ENCODE results near the gene HIC1. TPM values are rescaled to one million over a fixed set of nuclear protein-coding genes. Genes with fewer than 3 reads are reported as not detected.

Gene HIC1
- total RNA-seq, 1 experiment from 2014 or later: 0.84 TPM

DNA sequence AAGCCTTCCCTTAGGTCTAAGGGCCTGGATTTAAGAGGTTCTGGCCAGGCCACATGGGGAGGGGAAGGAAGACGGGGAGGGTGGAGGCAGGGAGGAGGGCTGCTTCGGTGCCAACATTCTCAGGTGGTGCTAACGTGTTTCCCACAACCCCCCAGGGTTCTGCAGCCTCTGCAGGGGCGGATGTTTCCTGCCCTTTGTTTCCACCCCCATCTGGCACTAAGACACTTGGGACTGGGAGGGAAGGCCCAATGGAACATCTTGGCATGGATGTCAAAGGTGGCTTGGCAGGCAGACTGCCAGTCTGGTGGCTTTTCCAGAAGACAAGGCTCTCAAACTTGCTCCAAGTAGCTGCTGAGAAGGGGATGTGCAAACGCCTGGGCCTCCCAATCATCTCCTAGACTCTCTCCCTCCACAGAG, 12.7 kb downstream of the HIC1 start:
- intact Hi-C loops (cut with micrococcal nuclease; ENCODE audit: unreplicated experiment): no loop called here
- CTCF ChIA-PET: no interaction called here
- Histone ChIP-seq H3K4me1 (ENCODE audit: insufficient read depth, low read length, poor library complexity, severe bottlenecking) (peaks cover 26% of the 10 kb centered on the region), H3K9me3 (ENCODE audit: low read depth, low read length, poor library complexity, severe bottlenecking) (no peaks in the 10 kb centered on the region), H3K36me3 (ENCODE audit: insufficient read depth, low read length, poor library complexity, severe bottlenecking) (peaks cover 26% of the 10 kb centered on the region), H3K27me3 (replicated peaks; ENCODE audit: insufficient read depth, low read depth, low read length, poor library complexity) (no peaks in the 10 kb centered on the region), H3K27ac (ENCODE audit: low read depth, low read length, poor library complexity, severe bottlenecking) (peak overlapping the region; percentile 7), H3K4me3 (ENCODE audit: low read depth, low read length, poor library complexity, severe bottlenecking) (no peak overlapping the region)
- no peak for DNase-seq (ENCODE audit: low spot score)
- no peak for TF ChIP-seq EZH2 (IDR thresholded peaks at IDR 0.05; ENCODE audit: borderline replicate concordance, low read depth, low read length, poor library complexity, severe bottlenecking)
- no peak for TF ChIP-seq CTCF (conservative IDR thresholded peaks at IDR 0.05; ENCODE audit: low read depth, low read length)
- no TSS peak for BruUV-seq (replicated peaks)
- POLR2A ChIA-PET (ENCODE audit: low non-redundant PET): interaction anchor here (0.6 kb wide), 1 partner anchor 164 kb away, joined by 5 read pairs; no protein-coding TSS in a partner anchor

DNA sequence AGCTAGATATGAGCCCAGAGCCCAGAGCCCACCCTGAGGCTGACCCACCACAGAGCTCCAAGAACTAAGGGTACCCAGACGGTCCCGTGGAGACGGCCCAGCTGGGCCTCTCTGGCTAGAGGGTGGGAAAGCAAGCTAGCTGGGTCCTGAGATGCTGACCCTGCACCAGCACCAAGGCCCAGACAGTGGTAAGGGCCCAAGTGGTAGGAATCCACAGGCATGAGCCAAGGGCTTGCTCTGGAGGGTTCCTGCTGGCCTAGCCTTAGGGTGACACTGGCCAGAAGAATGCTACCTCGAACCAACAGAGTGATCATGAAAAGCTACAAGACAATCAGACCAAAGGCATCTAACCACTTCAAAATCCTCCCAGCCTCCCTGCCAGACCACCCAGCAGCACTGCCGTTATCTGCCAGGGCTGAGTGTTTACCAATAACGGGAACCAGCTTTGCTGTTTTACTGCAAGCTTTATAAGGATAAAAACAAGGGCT, 13.2 kb downstream of the HIC1 start:
- Histone ChIP-seq H3K36me3 (ENCODE audit: insufficient read depth, low read length, poor library complexity, severe bottlenecking) (peaks cover 26% of the 10 kb centered on the region), H3K27ac (ENCODE audit: low read depth, low read length, poor library complexity, severe bottlenecking) (no peak overlapping the region), H3K4me3 (ENCODE audit: low read depth, low read length, poor library complexity, severe bottlenecking) (no peak overlapping the region), H3K27me3 (replicated peaks; ENCODE audit: insufficient read depth, low read depth, low read length, poor library complexity) (no peaks in the 10 kb centered on the region), H3K4me1 (ENCODE audit: insufficient read depth, low read length, poor library complexity, severe bottlenecking) (peaks cover 22% of the 10 kb centered on the region), H3K9me3 (ENCODE audit: low read depth, low read length, poor library complexity, severe bottlenecking) (no peaks in the 10 kb centered on the region)
- CTCF ChIA-PET: no interaction called here
- DNase-seq (ENCODE audit: low spot score): no peak
- BruUV-seq (replicated peaks): no TSS peak
- TF ChIP-seq EZH2 (IDR thresholded peaks at IDR 0.05; ENCODE audit: borderline replicate concordance, low read depth, low read length, poor library complexity, severe bottlenecking) (no peak), CTCF (conservative IDR thresholded peaks at IDR 0.05; ENCODE audit: low read depth, low read length) (no peak)
- intact Hi-C loops (cut with micrococcal nuclease; ENCODE audit: unreplicated experiment): no loop called here
- POLR2A ChIA-PET (ENCODE audit: low non-redundant PET): no interaction called here

DNA sequence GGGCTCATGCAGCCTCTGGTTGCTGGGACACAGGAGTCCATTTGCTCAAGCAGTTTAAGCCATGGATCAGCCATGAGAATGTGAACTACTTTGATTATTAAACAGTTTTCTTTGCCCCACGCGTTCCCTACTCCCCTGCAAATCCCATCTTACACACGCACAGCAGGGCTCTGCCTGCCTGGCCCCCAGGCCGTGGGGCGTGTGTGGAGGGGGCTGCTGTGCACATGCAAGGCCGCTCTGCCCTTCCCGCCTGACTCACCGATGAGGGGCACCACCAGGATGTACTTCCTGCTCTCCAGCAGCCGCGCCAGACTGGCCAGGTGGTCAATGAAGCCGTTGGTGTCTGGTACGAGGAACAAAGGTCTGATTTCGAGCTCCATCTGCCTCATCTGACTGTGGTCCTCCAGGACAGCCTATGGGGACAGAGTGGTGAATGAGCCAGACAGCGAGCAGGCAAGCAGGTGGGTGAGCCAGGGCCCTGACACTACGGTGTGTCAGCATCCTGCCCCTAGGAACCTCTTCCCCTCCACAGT, 13.7 kb downstream of the HIC1 start:
- CTCF ChIA-PET: no interaction called here
- POLR2A ChIA-PET (ENCODE audit: low non-redundant PET): no interaction called here
- no peak overlapping the region for H3K27ac ChIP-seq (ENCODE audit: low read depth, low read length, poor library complexity, severe bottlenecking)

More for the DNA sequence above, 13.7 kb downstream of the HIC1 start:
- intact Hi-C loops (cut with micrococcal nuclease; ENCODE audit: unreplicated experiment): no loop called here
- Histone ChIP-seq H3K36me3 (ENCODE audit: insufficient read depth, low read length, poor library complexity, severe bottlenecking) (peaks cover 26% of the 10 kb centered on the region), H3K4me3 (ENCODE audit: low read depth, low read length, poor library complexity, severe bottlenecking) (no peak overlapping the region), H3K9me3 (ENCODE audit: low read depth, low read length, poor library complexity, severe bottlenecking) (no peaks in the 10 kb centered on the region), H3K4me1 (ENCODE audit: insufficient read depth, low read length, poor library complexity, severe bottlenecking) (peaks cover 16% of the 10 kb centered on the region), H3K27me3 (replicated peaks; ENCODE audit: insufficient read depth, low read depth, low read length, poor library complexity) (no peaks in the 10 kb centered on the region)
- no peak for DNase-seq (ENCODE audit: low spot score)
- BruUV-seq (replicated peaks): no TSS peak
- TF ChIP-seq CTCF (conservative IDR thresholded peaks at IDR 0.05; ENCODE audit: low read depth, low read length) (no peak), EZH2 (IDR thresholded peaks at IDR 0.05; ENCODE audit: borderline replicate concordance, low read depth, low read length, poor library complexity, severe bottlenecking) (no peak)
